WERI-Rb-1 (cell line): ENCODE data around the gene TMEM183A.
A peak's percentile ranks its signal among the peaks of the same experiment; 100 is the strongest.

Experiments
- DNase-seq: peaks from one replicate; pipeline ENCODE4 v3.0.0-alpha.2; 2020
- H3K27ac ChIP-seq: fragments of 250-450 bp; sonication (Bioruptor Pico); 2 replicates; pipeline ENCODE4 v1.5.1; 2020; ENCODE audit warnings: mild to moderate bottlenecking, moderate library complexity
- H3K27me3 ChIP-seq: fragments of 250-450 bp; sonication (Bioruptor Pico); 2 replicates; pipeline ENCODE4 v1.5.1; 2021; ENCODE audit warnings: mild to moderate bottlenecking, low read depth, moderate library complexity; ENCODE audit not compliant: insufficient read depth, severe bottlenecking
- H3K36me3 ChIP-seq: fragments of 250-450 bp; sonication (Bioruptor Pico); 2 replicates; pipeline ENCODE4 v1.5.1; 2020; ENCODE audit warnings: mild to moderate bottlenecking, moderate library complexity
- H3K4me3 ChIP-seq: 2 replicates; pipeline ENCODE4 v1.5.1; 2011; ENCODE audit warnings: low read depth, mild to moderate bottlenecking, control low read depth, low read length
- H3K9me3 ChIP-seq: fragments of 250-450 bp; sonication (Bioruptor Pico); 2 replicates; pipeline ENCODE4 v1.5.1; 2021; ENCODE audit warnings: mild to moderate bottlenecking, moderate library complexity; ENCODE audit not compliant: severe bottlenecking
- CTCF ChIP-seq: IDR thresholded peaks from 2 replicates; pipeline ENCODE4 v1.5.1; 2011; ENCODE audit warnings: low read depth, mild to moderate bottlenecking, control low read depth, inconsistent platforms, low read length

Gene TMEM183A

GRCh38 chr1:203025686-203026030, 18.5 kb downstream of the TMEM183A start:
- Histone ChIP-seq H3K4me3 (no peak overlapping the region), H3K27ac (peak overlapping the region; percentile 57), H3K9me3 (no peaks in the 10 kb centered on the region), H3K36me3 (peaks cover 62% of the 10 kb centered on the region), H3K27me3 (no peaks in the 10 kb centered on the region)
- no peak for DNase-seq
- no peak for TF ChIP-seq CTCF

- Histone ChIP-seq H3K9me3 (no peaks in the 10 kb centered on the region), H3K27ac (peak within 1 kb of the TSS; percentile 91), H3K4me3 (peak within 1 kb of the TSS; percentile 82), H3K36me3 (peaks cover 62% of the 10 kb centered on the region), H3K27me3 (no peaks in the 10 kb centered on the region)
- peak; percentile 97 for DNase-seq
- peak; percentile 46 for TF ChIP-seq CTCF
Observed at GRCh38 chr1:203026031-203026665, 19.0 kb downstream of the TMEM183A start, which contains the start of gene PPFIA4. TSS of gene PPFIA4 (plus strand) at chr1:203026491. CDS start at chr1:203039009, 12,518 bp downstream.

GRCh38 chr1:203026666-203027663, 19.8 kb downstream of the TMEM183A start:
- peak overlapping the region; percentile 82 for H3K4me3 ChIP-seq

GRCh38 chr1:203028067-203028783, 21.1 kb downstream of the TMEM183A start:
- H3K27me3 ChIP-seq, result no peaks in the 10 kb centered on the region
- H3K36me3 ChIP-seq, result peaks cover 48% of the 10 kb centered on the region
- peak; percentile 46 for DNase-seq
- H3K27ac ChIP-seq, result peak overlapping the region; percentile 91
- H3K4me3 ChIP-seq, result peak overlapping the region; percentile 82
- TF ChIP-seq CTCF, result no peak
- no peaks in the 10 kb centered on the region for H3K9me3 ChIP-seq

More at GRCh38 chr1:203026666-203027663, 19.8 kb downstream of the TMEM183A start:
- TF ChIP-seq CTCF, result no peak; the same call in 1 of the 2 replicates
- H3K27me3 ChIP-seq, result no peaks in the 10 kb centered on the region
- H3K36me3 ChIP-seq, result peaks cover 57% of the 10 kb centered on the region
- DNase-seq, result peak; percentile 44
- H3K9me3 ChIP-seq, result no peaks in the 10 kb centered on the region
- H3K27ac ChIP-seq, result peak overlapping the region; percentile 91

GRCh38 chr1:203028784-203029553, 21.8 kb downstream of the TMEM183A start:
- H3K36me3 ChIP-seq, result peaks cover 40% of the 10 kb centered on the region
- peak; percentile 97 for DNase-seq
- no peaks in the 10 kb centered on the region for H3K9me3 ChIP-seq
- 0 out of 2 replicates have a peak, but pooled peaks have one; percentile 0 for TF ChIP-seq CTCF
- no peaks in the 10 kb centered on the region for H3K27me3 ChIP-seq
- H3K4me3 ChIP-seq, result peak overlapping the region; percentile 82
- peak overlapping the region; percentile 91 for H3K27ac ChIP-seq
